ENCODE results near the gene SLC19A1.

SLC19A1 gene

GRCh38 chr21:45452696-45453307 lies 89.4 kb downstream of the SLC19A1 start:
- Mint-ChIP-seq H3K9me3 (peaks cover 8% of the 10 kb centered on the region), H3K27me3 (ENCODE audit: low read depth, poor library complexity) (no peaks in the 10 kb centered on the region), H3K4me3 (no peak overlapping the region), H3K36me3 (ENCODE audit: low read depth) (peaks cover 10% of the 10 kb centered on the region), H3K27ac (peak overlapping the region; percentile 29), H3K4me1 (peaks cover 36% of the 10 kb centered on the region)
- DNase-seq = no peak
- TF ChIP-seq CTCF (IDR thresholded peaks at IDR 0.05) = no peak

- Mint-ChIP-seq H3K27me3 (ENCODE audit: low read depth, poor library complexity) (no peaks in the 10 kb centered on the region), H3K27ac (peak overlapping the region; percentile 39), H3K36me3 (ENCODE audit: low read depth) (peaks cover 21% of the 10 kb centered on the region), H3K9me3 (peaks cover 17% of the 10 kb centered on the region), H3K4me1 (peaks cover 42% of the 10 kb centered on the region), H3K4me3 (no peak overlapping the region)
- no peak for DNase-seq
- no peak for TF ChIP-seq CTCF (IDR thresholded peaks at IDR 0.05)
These were observed 90.5 kb downstream of the SLC19A1 start for GRCh38 chr21:45451771-45452182.

- H3K4me1 Mint-ChIP-seq = peaks cover 42% of the 10 kb centered on the region
- TF ChIP-seq CTCF (IDR thresholded peaks at IDR 0.05) = no peak
- no peak overlapping the region for H3K4me3 Mint-ChIP-seq
- no peaks in the 10 kb centered on the region for H3K27me3 Mint-ChIP-seq (ENCODE audit: low read depth, poor library complexity)
- peaks cover 26% of the 10 kb centered on the region for H3K36me3 Mint-ChIP-seq (ENCODE audit: low read depth)
- DNase-seq = no peak
- peak overlapping the region; percentile 39 for H3K27ac Mint-ChIP-seq
- H3K9me3 Mint-ChIP-seq = peaks cover 23% of the 10 kb centered on the region
These were observed 91.0 kb downstream of the SLC19A1 start for GRCh38 chr21:45451091-45451740.

GRCh38 chr21:45450423-45451090 lies 91.7 kb downstream of the SLC19A1 start:
- no peak for DNase-seq
- peaks cover 30% of the 10 kb centered on the region for H3K9me3 Mint-ChIP-seq
- no peak for TF ChIP-seq CTCF (IDR thresholded peaks at IDR 0.05)
- no peak overlapping the region for H3K4me3 Mint-ChIP-seq
- H3K27me3 Mint-ChIP-seq (ENCODE audit: low read depth, poor library complexity) = no peaks in the 10 kb centered on the region
- no peak overlapping the region for H3K27ac Mint-ChIP-seq
- peaks cover 33% of the 10 kb centered on the region for H3K36me3 Mint-ChIP-seq (ENCODE audit: low read depth)
- H3K4me1 Mint-ChIP-seq = peaks cover 42% of the 10 kb centered on the region

GRCh38 chr21:45449658-45450422 lies 92.4 kb downstream of the SLC19A1 start:
- Mint-ChIP-seq H3K4me3 (no peak overlapping the region), H3K4me1 (peaks cover 42% of the 10 kb centered on the region), H3K27me3 (ENCODE audit: low read depth, poor library complexity) (peaks cover 3% of the 10 kb centered on the region), H3K27ac (no peak overlapping the region), H3K36me3 (ENCODE audit: low read depth) (peaks cover 40% of the 10 kb centered on the region), H3K9me3 (peaks cover 37% of the 10 kb centered on the region)
- no peak for TF ChIP-seq CTCF (IDR thresholded peaks at IDR 0.05)
- no peak for DNase-seq

Measured in nephron progenitor cell (in vitro differentiated cells).